Stimulated activated CD8-positive, alpha-beta memory T cell treated with anti-CD3 and anti-CD28 coated beads, Interleukin-2, amount 100 ng/mL, for 48 hours (primary cell): ENCODE measurements around the gene DOCK1.

Experiments
- DNase-seq, 2 donors: peaks; one replicate each; pipeline ENCODE4 v3.0.0-alpha.2; 2020; ENCODE audit warnings: low read depth in 2 of 2

DOCK1 gene

GRCh38 chr10:127356360-127356759, 451.1 kb downstream of the DOCK1 start:
- no peak for DNase-seq

GRCh38 chr10:127357265-127357664, 452.0 kb downstream of the DOCK1 start:
- DNase-seq, result no peak

GRCh38 chr10:127358337-127358736, 453.1 kb downstream of the DOCK1 start:
- DNase-seq, result no peak

- no peak for DNase-seq
These were observed 458.8 kb downstream of the DOCK1 start for GRCh38 chr10:127364034-127364433.

DNA sequence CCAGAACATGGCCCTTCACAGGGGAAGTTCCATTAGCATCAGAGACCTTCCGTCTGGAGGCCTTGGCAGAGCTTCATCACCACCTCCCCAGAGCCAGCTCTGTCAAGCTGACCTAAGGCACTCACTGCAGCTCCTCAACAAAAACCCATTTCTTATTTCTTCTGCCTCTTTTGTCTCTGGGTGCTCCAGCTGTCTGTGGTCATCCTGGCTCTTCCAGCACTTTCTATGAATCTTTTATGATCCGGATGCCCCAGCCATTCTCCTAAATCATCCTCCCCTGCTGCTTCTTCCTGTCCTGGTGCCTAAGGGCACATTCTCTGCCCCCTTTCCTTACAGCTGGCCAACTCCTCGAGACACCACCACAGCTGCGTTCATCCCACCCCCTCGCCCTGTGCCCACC, 462.9 kb downstream of the DOCK1 start:
- DNase-seq, result no peak

DNA sequence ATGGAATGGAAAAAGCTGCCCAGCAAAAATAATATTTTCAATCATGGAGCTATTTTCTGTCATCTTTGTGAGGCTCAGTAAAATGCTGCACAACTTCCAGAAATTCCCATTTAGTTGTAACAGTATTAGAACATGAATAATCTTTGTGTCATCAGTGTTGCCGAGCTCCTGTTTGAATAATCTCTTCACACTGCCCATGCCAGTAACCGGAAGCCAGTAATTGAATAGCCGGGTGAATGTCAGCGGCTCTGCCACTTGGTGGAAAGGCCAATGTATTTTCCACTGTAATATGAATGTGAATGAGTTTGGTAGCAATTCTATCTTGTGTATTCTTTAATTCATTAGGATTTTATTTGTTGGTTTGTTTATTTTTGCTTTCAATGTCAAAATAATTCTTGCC, 463.7 kb downstream of the DOCK1 start:
- no peak for DNase-seq

GRCh38 chr10:127370601-127371000, 465.4 kb downstream of the DOCK1 start:
- no peak for DNase-seq

DNA sequence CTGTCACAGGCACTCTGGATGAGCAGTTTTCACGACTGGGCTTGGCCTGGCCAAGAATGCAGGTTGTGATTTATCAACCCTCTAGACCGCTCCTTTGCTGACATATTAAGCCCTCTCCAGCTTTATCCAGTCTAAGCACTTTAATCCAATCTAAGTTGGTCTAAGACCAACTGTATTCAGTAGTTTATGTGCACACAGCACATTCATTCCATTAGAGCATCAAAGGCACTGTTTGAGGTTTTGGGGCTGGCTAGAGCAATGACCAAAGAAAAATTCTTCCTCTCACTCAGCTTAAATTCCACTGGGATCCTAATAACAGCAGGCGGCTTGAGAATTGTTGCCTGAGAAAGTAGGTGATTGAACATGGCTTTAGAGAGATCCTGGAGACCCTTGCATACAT, 467.1 kb downstream of the DOCK1 start:
- DNase-seq, result no peak

- DNase-seq, result no peak
These were observed 468.9 kb downstream of the DOCK1 start for GRCh38 chr10:127374074-127374680.

GRCh38 chr10:127374901-127375300, 469.7 kb downstream of the DOCK1 start:
- DNase-seq, result no peak

DNA sequence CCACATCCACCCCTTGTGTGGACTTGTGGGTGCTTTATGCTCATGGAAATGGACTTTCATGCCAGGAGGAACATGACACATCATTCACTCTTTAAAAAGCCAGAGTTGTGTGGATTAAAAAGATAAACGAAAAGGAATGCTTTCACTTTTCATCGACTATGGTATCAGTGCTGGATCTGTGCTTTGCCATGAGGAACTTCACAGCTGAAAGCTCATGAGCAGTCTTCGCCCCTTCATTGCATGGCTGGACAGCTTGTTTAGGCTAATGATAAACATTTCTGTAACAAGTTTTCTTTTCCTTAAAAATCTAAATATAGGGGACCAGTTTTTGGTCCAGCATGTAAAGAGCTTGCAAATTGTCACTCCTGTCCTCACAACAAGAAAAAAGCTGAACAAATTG, 470.2 kb downstream of the DOCK1 start:
- DNase-seq, result no peak

- DNase-seq, result no peak
These were observed 470.8 kb downstream of the DOCK1 start for GRCh38 chr10:127376071-127376470.

- no peak for DNase-seq
These were observed 473.4 kb downstream of the DOCK1 start for GRCh38 chr10:127378628-127379027.

DNA sequence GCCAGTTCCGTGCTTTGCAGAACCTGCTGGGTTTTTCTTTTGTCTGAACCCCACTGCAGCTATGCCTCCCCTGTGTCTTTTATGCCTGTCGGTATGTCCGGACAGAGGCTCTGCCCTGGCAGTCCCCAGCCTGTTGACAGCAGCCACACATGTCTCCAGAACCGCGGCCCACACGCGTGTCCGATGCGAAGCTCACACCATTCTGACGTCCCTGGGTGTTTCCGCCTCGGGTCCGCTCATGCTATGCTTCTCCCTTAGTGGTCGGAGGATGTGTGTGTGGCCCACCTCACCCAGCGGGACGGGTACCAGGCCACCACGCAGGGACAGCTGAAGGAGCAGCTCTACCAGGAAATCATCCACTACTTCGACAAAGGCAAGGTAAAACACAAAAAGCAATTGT, 479.3 kb downstream of the DOCK1 start:
- DNase-seq, result no peak

DNA sequence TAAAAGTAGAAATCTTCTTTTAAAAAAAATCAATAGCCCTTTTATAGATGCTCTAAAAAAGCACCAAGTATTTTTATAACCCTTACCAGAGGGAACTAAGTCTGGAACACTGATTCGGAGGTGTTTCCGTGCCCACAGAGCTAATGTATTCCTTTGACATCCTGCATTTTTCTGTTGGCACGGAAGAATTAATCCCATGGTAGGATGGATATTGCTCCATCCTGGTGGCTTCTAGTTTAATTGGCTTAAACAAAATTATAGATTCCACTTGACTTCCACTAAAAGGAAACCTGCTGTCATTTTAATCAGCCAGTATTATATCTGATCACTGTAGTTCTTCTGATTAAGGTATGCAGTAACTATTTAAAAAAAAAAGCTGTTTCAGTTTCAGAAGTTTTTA, 479.8 kb downstream of the DOCK1 start:
- no peak for DNase-seq

DNA sequence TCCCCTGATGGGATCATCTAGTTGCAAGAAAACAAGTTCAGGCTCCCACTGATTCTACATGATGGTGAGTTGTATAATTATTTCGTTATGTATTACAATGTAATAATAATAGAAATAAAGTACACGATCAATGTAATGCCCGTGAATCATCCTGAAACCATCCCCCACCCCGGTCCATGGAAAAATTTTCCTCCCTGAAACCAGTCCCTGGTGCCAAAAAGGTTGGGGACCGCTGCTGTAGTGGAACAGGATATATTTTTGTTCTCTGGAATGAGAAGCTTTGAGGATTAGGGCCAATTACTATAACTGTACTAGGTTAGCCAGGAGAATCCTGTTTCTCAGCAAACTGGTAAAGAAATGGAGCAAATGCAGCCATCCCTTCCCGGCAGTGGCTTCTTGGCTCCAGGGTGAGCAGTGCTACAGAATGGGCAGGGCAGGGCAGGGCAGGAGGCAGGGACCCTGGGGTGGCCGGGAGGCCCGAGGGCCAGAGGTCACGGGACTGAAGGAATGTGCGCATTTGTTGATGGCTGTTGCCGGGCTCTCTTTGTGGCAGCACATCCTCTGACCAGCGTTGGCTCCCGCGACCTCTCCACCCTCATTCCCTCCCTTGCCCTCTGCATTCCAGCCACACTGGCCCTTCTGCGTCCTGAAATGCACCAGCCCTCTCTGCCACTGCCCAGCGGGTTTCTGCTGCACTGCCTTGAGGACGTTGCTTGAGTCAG, 481.5 kb downstream of the DOCK1 start:
- no peak for DNase-seq

DNA sequence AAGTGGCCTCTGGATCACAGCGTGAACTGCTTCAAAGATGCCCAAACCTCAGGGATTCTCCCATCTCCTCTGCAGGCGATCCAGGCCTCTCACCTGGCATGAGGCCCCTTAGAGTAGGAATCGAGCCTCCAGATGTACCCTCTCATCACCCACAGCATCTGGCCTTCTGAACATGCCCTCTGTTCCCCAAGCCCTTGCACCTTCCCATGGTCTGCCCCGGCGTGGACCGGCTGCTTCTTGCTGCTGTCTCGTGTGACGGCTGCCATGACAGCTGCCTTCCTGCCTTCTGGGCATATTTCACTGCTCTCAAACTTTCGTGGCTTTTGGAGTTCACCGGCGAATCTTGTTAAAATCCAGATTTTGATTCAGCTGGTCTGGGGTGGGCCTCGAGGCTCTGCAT, 486.6 kb downstream of the DOCK1 start:
- no peak for DNase-seq

- no peak for DNase-seq
These were observed 487.4 kb downstream of the DOCK1 start for GRCh38 chr10:127392351-127393235.

DNA sequence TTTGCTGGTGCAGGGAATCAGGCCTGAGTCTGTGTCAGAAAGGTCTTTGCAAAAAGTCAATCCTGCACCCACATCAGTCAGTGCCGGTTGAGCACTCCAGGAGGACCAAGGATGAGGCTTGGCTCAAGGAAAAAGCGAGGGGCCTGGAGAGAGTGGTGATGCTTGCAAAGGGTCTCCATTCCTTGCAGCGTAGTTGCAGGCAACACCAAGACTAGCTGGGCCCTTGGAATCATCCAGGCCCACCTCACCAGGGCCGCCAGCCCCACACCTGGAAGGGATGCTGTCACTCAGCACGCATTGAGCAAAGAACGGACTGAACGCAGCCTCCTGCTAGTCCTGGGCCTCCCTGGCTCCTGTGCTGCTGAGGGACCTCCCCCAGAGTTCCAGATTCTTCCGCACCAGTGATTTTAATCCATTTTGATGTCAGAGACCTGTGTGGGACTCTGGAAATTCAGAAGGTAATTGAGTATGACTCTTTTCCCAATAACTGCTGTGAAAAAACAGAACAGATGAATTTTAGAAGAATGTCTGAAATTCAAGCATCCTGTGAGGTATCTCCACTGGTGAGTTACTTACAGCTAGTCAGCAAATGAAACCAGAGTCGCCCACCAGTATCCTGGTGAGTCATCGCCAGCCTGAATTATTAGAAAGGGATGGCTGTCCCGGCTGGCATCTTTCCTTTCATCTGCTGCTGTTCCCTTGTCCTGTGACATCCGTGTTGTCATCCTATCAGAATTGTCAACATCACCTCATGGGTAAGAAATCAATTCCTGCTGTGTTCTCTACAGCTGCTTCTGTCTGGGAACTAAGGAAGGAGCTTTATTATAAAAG, 493.1 kb downstream of the DOCK1 start:
- no peak for DNase-seq

- DNase-seq, result no peak
These were observed 493.7 kb downstream of the DOCK1 start for GRCh38 chr10:127398971-127399365.

DNA sequence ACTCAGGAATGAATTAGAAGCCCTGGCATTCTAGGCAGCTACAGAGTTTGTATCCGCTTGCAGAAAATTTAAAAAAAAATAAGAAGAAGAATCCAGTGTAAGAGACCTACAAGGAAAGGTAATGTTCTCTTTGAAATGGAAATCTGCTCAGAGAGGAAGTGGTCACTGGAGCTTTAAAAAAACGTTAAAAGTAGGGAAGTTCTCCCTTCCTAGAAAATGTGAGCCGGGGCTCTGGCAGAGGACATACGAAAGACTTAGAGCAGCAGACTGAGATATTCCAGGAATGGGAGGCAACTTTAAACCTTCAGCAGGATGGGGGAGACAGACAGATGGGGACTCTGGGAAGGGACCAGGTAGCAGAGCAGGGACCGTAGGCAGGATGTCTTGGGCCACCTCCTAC, 494.4 kb downstream of the DOCK1 start:
- DNase-seq, result no peak

DNA sequence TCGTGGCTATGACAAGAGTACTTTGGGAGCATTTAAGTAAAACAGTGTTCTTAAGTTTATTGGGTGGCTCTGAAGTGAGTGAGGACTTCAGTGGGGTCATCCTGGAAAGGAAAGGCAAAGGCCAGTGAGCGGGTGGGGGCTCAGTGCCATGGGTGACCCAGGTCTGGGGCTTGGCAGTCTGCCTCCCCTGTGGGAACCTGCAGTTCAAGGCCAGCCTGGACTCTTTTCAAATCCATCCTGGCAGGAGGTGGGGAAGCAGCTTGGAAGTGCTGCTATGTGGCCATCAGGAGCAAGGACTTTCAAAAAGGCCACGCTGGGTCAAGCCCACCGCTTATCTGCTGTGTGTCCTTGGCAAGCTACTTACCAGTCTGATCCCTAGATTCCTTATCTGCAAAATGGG, 495.0 kb downstream of the DOCK1 start:
- no peak for DNase-seq
